H1 (cell line): ENCODE measurements around the gene MYL3. TPM values are rescaled to one million over a fixed set of nuclear protein-coding genes. Genes with fewer than 3 reads are reported as not detected.

Source experiments
- CTCF ChIA-PET: fragments of 300-600 bp; sonication (Branson Sonifier 250); formaldehyde crosslinking; loops from one replicate; lab custom pipeline; 2021; ENCODE audit not compliant: partially characterized antibody; lab: Charles Lee
- POLR2A ChIA-PET: fragments of 300-600 bp; sonication (Branson Sonifier 250); formaldehyde crosslinking; loops from one replicate; lab custom pipeline; 2021; ENCODE audit warnings: inconsistent platforms; ENCODE audit not compliant: partially characterized antibody; lab: Charles Lee
- DNase-seq, 2 experiments: peaks; one replicate each; pipeline versions ENCODE4 v3.0.0 to v3.0.0-alpha.2; 2010 to 2022; ENCODE audit warnings: low spot score in 2 of 2, low read depth in 1 of 2, mixed read lengths in 1 of 2
- FAIRE-seq: peaks from 2 replicates; lab custom pipeline; 2011; peaks lifted over from hg19 to GRCh38; lab: Jason Lieb, UNC
- H2AFZ ChIP-seq: 2 replicates; pipeline ENCODE4 v1.8.1; 2012; ENCODE audit warnings: low read length, inconsistent platforms
- H2AK5ac ChIP-seq: 2 replicates; pipeline ENCODE4 v1.6.1; 2013; ENCODE audit warnings: low read depth, low read length
- H2BK120ac ChIP-seq: replicated peaks from 2 replicates; pipeline ENCODE3; 2013; ENCODE audit warnings: low read depth, low read length, inconsistent platforms
- H2BK12ac ChIP-seq: 2 replicates; pipeline ENCODE4 v1.6.1; 2013; ENCODE audit warnings: low read depth, low read length
- H2BK15ac ChIP-seq: 2 replicates; pipeline ENCODE4 v1.6.1; 2013; ENCODE audit warnings: low read length
- H2BK20ac ChIP-seq: 2 replicates; pipeline ENCODE4 v1.6.1; 2013; ENCODE audit warnings: low read length
- H2BK5ac ChIP-seq: 2 replicates; pipeline ENCODE4 v1.6.1; 2013; ENCODE audit warnings: low read depth, low read length
- H3K14ac ChIP-seq: 2 replicates; pipeline ENCODE4 v1.6.1; 2013; ENCODE audit warnings: inconsistent platforms; ENCODE audit not compliant: insufficient read length
- H3K18ac ChIP-seq: 2 replicates; pipeline ENCODE4 v1.6.1; 2013; ENCODE audit warnings: low read length; ENCODE audit errors: extremely low read depth
- H3K23ac ChIP-seq: 2 replicates; pipeline ENCODE4 v1.6.1; 2013; ENCODE audit warnings: inconsistent platforms; ENCODE audit not compliant: insufficient read length
- H3K23me2 ChIP-seq: 2 replicates; pipeline ENCODE4 v1.6.1; 2013; ENCODE audit warnings: low read depth, low read length
- H3K27ac ChIP-seq: 2 replicates; pipeline ENCODE4 v1.6.1; 2011; ENCODE audit warnings: low read depth, low read length, inconsistent platforms
- H3K27me3 ChIP-seq, 4 experiments: replicated peaks in 1 of 4; 1 replicate in 1 of 4; 2 replicates in 3 of 4; pipeline versions ENCODE4 v1.6.1 to v1.8.1; 2011 to 2013; ENCODE audit warnings: low read length in 3 of 4, mild to moderate bottlenecking in 3 of 4, inconsistent platforms in 2 of 4, mixed read lengths in 2 of 4, moderate library complexity in 1 of 4; ENCODE audit not compliant: control insufficient read depth in 3 of 4, insufficient read depth in 3 of 4; ENCODE audit errors: extremely low read depth in 1 of 4
- H3K36me3 ChIP-seq, 4 experiments: 2 replicates each; pipeline versions ENCODE4 v1.6.1 to v1.8.1; 2011 to 2013; ENCODE audit warnings: mild to moderate bottlenecking in 4 of 4, low read length in 3 of 4, moderate library complexity in 2 of 4, control low read depth in 1 of 4, inconsistent platforms in 1 of 4; ENCODE audit not compliant: insufficient read depth in 4 of 4, control insufficient read depth in 2 of 4
- H3K4ac ChIP-seq: replicated peaks from 2 replicates; pipeline ENCODE3; 2013; ENCODE audit warnings: low read length, low read depth, mixed read lengths, inconsistent platforms; ENCODE audit not compliant: insufficient read length
- H3K4me1 ChIP-seq, 4 experiments: replicated peaks in 1 of 4; 1 replicate in 1 of 4; 2 replicates in 3 of 4; pipeline versions ENCODE4 v1.6.1 to v1.8.1; 2011 to 2013; ENCODE audit warnings: low read length in 3 of 4, inconsistent platforms in 2 of 4, mixed read lengths in 1 of 4; ENCODE audit not compliant: insufficient read depth in 4 of 4, control insufficient read depth in 3 of 4
- H3K4me2 ChIP-seq, 2 experiments: 2 replicates each; pipeline versions ENCODE4 v1.6.1 to v1.8.1; 2011 to 2013; ENCODE audit warnings: low read depth in 2 of 2, low read length in 2 of 2, control low read depth in 1 of 2, inconsistent platforms in 1 of 2, mild to moderate bottlenecking in 1 of 2; ENCODE audit not compliant: insufficient read depth in 1 of 2
- H3K4me3 ChIP-seq, 4 experiments: fragments of 200-600, 300-600 bp in 1 of 4; sonication (generic), shearing (Covaris generic), sonication (Bioruptor Twin) in 1 of 4; 2 replicates each; pipeline versions ENCODE4 v1.5.1 to v1.8.1; 2011 to 2016; ENCODE audit warnings: low read length in 4 of 4, low read depth in 3 of 4, control low read depth in 2 of 4, inconsistent platforms in 2 of 4, mild to moderate bottlenecking in 2 of 4, mixed read lengths in 1 of 4, moderate library complexity in 1 of 4; ENCODE audit not compliant: insufficient read depth in 2 of 4; ENCODE audit errors: extremely low read depth in 1 of 4
- H3K56ac ChIP-seq: replicated peaks from 2 replicates; pipeline ENCODE3; 2013; ENCODE audit warnings: low read depth, mild to moderate bottlenecking, mixed read lengths, low read length, inconsistent platforms; ENCODE audit not compliant: insufficient read length
- H3K79me1 ChIP-seq: 2 replicates; pipeline ENCODE4 v1.6.1; 2013; ENCODE audit warnings: low read depth, low read length, control low read depth
- H3K79me2 ChIP-seq, 2 experiments: 2 replicates each; pipeline versions ENCODE4 v1.6.1 to v1.8.1; 2012 to 2013; ENCODE audit warnings: low read length in 2 of 2, mild to moderate bottlenecking in 2 of 2, inconsistent platforms in 1 of 2; ENCODE audit not compliant: insufficient read depth in 2 of 2, control insufficient read depth in 1 of 2
- H3K9ac ChIP-seq, 4 experiments: replicated peaks in 1 of 4; 1 replicate in 1 of 4; 2 replicates in 3 of 4; pipeline versions ENCODE4 v1.6.1 to v1.8.1; 2011 to 2013; ENCODE audit warnings: low read depth in 3 of 4, low read length in 3 of 4, control low read depth in 2 of 4, mild to moderate bottlenecking in 2 of 4, moderate library complexity in 2 of 4, inconsistent platforms in 1 of 4; ENCODE audit errors: extremely low read depth in 1 of 4
- H3K9me3 ChIP-seq, 2 experiments: 2 replicates each; pipeline versions ENCODE4 v1.6.1 to v1.8.1; 2012 to 2013; ENCODE audit warnings: mild to moderate bottlenecking in 2 of 2, moderate library complexity in 2 of 2, control low read depth in 1 of 2, inconsistent platforms in 1 of 2, low read depth in 1 of 2, low read length in 1 of 2, mixed read lengths in 1 of 2; ENCODE audit not compliant: insufficient read depth in 2 of 2
- H4K20me1 ChIP-seq, 2 experiments: replicated peaks in 1 of 2; 2 replicates each; pipeline versions ENCODE3 to v1.8.1; 2011 to 2013; ENCODE audit warnings: inconsistent platforms in 2 of 2, low read length in 2 of 2, mild to moderate bottlenecking in 1 of 2; ENCODE audit not compliant: insufficient read depth in 2 of 2, control insufficient read depth in 1 of 2
- H4K5ac ChIP-seq: 2 replicates; pipeline ENCODE4 v1.6.1; 2013; ENCODE audit warnings: low read length, low read depth, mixed read lengths, inconsistent platforms; ENCODE audit not compliant: insufficient read length
- H4K8ac ChIP-seq: 2 replicates; pipeline ENCODE4 v1.8.0; 2013; ENCODE audit warnings: mild to moderate bottlenecking, moderate library complexity, low read length, inconsistent platforms; ENCODE audit not compliant: insufficient read depth; ENCODE audit errors: extremely low read depth
- H4K91ac ChIP-seq: replicated peaks from 2 replicates; pipeline ENCODE3; 2013; ENCODE audit warnings: low read length, mixed read lengths, inconsistent platforms; ENCODE audit not compliant: insufficient read length
- BACH1 ChIP-seq: IDR thresholded peaks from 2 replicates; pipeline ENCODE4 v1.6.1; 2012; ENCODE audit warnings: low read length, improper control_type of control experiment
- CHD2 ChIP-seq: IDR thresholded peaks from 2 replicates; pipeline ENCODE4 v1.6.1; 2012; ENCODE audit warnings: low read length, improper control_type of control experiment
- EP300 ChIP-seq, 2 experiments: IDR thresholded peaks; 1 replicate in 1 of 2; 2 replicates in 1 of 2; pipeline ENCODE4 v1.6.1; 2011 to 2012; ENCODE audit warnings: low read depth in 2 of 2, low read length in 2 of 2, mild to moderate bottlenecking in 2 of 2, borderline replicate concordance in 1 of 2, inconsistent platforms in 1 of 2, moderate library complexity in 1 of 2
- SIRT6 ChIP-seq: IDR thresholded peaks from one replicate; pipeline ENCODE4 v1.7.1; 2012; ENCODE audit warnings: low read length, inconsistent platforms
- SRF ChIP-seq: IDR thresholded peaks from 2 replicates; pipeline ENCODE4 v1.6.1; 2011; ENCODE audit warnings: mild to moderate bottlenecking, low read depth, low read length, moderate library complexity
- WGBS, 2 experiments: shearing (Covaris generic) in 1 of 2; methylation state at CpG; one replicate each; pipeline versions ENCODE4 v1.1.6 to v1.1.7; 2013 to 2015; ENCODE audit warnings: low lambda C conversion rate in 2 of 2, mixed read lengths in 2 of 2, inconsistent platforms in 1 of 2, low coverage in 1 of 2, missing lambda C conversion rate in 1 of 2; ENCODE audit not compliant: insufficient replicate concordance in 2 of 2, insufficient coverage in 1 of 2, insufficient read length in 1 of 2; ENCODE audit errors: extremely low coverage in 1 of 2, missing lambda C conversion rate in 1 of 2; 5-methylcytosine and 5-hydroxymethylcytosine counted together
- polyA plus RNA-seq, 7 experiments: library from polyadenylated mRNA; depleted of rRNA in 3 of 7; stranded (reverse) in 5 of 7; unstranded in 2 of 7; fragments of >200 nt in 5 of 7; fragments of 200-250 nt in 2 of 7; gene quantifications; 1 replicate in 5 of 7; 2 replicates in 1 of 7; 4 replicates in 1 of 7; pipeline versions ENCODE4 v1.2.1 to v1.2.3, GENCODE V29; 2011 to 2013; ENCODE audit warnings: missing spikeins in 2 of 7, mixed read lengths in 2 of 7
- total RNA-seq: library from RNA; stranded (reverse); fragmentation: NEBNext Ultra II Directional; extraction: Animal tissue kit (Norgen Biotek cat#: 25700); gene quantifications from 2 replicates; pipeline ENCODE4 v1.2.1, GENCODE V29; 2021

Gene MYL3
- total and polyA plus RNA-seq, 2 of the 8 experiments (the other 6 are each of a cell fraction or from before 2014, with no cell fraction given): 0.06 TPM; not detected in 1

- no peaks in the 10 kb centered on the region for H4K20me1 ChIP-seq
- H3K36me3 ChIP-seq: no peaks in the 10 kb centered on the region
- H3K18ac ChIP-seq: no peak overlapping the region
- H3K27ac ChIP-seq: no peak overlapping the region
- no peak overlapping the region for H3K4me2 ChIP-seq
- H3K79me2 ChIP-seq: no peaks in the 10 kb centered on the region
- no peaks in the 10 kb centered on the region for H3K9me3 ChIP-seq
- WGBS, 2 experiments: 91% methylated on average over 5 of the region's 5 CpGs; no CpG with 5 or more reads in 1 of the 2 experiments
- DNase-seq (no peak), FAIRE-seq (no peak)
- no peaks in the 10 kb centered on the region for H3K79me1 ChIP-seq
- H3K9ac ChIP-seq: no peak overlapping the region
- ChIA-PET CTCF (interaction anchor here (0.7 to 5.7 kb wide), 33 partner anchors 11 to 363 kb away, joined by 3 to 38 read pairs (median 4); partner anchors contain the start of genes MYL3, PRSS50 and PTH1R), POLR2A (interaction anchor here (1.3 kb wide), 1 partner anchor 129 kb away, joined by 3 read pairs; the partner anchor contains the start of gene CCDC12)
- H3K4me3 ChIP-seq: no peak overlapping the region
- no peak overlapping the region for H2BK15ac ChIP-seq
- no peak overlapping the region for H2BK120ac ChIP-seq
- peaks cover 0 to 13% (median 5%) of the 10 kb centered on the region in 4 experiments; a peak in 4 of 7 replicates for H3K27me3 ChIP-seq
- H3K23ac ChIP-seq: no peak overlapping the region
- H3K4me1 ChIP-seq: peaks cover 0 to 10% (median 8%) of the 10 kb centered on the region in 4 experiments; a peak in 6 of 7 replicates
- H2AK5ac ChIP-seq: no peak overlapping the region
- TF ChIP-seq SIRT6 (no peak), EP300 (IDR thresholded peaks at IDR 0.05; ENCODE audit: borderline replicate concordance in 1 of 2, low read depth in 2 of 2, low read length in 2 of 2) (no peak), SRF (no peak), BACH1 (no peak), CHD2 (no peak)
- H2AFZ ChIP-seq: no peak overlapping the region
- no peak overlapping the region for H3K4ac ChIP-seq
- H4K8ac ChIP-seq: no peak overlapping the region
- H4K5ac ChIP-seq: no peak overlapping the region
- peaks cover 4% of the 10 kb centered on the region; the same call in 1 of the 2 replicates for H3K23me2 ChIP-seq
- H3K14ac ChIP-seq: no peak overlapping the region
- H4K91ac ChIP-seq: no peak overlapping the region
- H2BK5ac ChIP-seq: no peak overlapping the region
- no peak overlapping the region for H2BK20ac ChIP-seq
- H2BK12ac ChIP-seq: no peak overlapping the region
- no peak overlapping the region for H3K56ac ChIP-seq
Observed at GRCh38 chr3:46847744-46848143, 15.5 kb downstream of the MYL3 start.
